Stimulated activated naive B cell treated with anti-CD40 and anti-IgM and Interleukin-4, amounts not matched to agents 10 μg/mL and 1 μg/mL and 100 μg/mL, for 72 hours (primary cell): Measurements from ENCODE around the gene MZB1.

Experiments used
- ATAC-seq, 2 donors: fragments of 150-1000 bp; cut with Tn5 transposase; replicated peaks; 2 replicates each; pipeline ENCODE4 v1.10.0; 2021; ENCODE audit warnings: moderate library complexity in 1 of 2
- DNase-seq: peaks from one replicate; pipeline ENCODE4 v3.0.0; 2021
- H3K27ac Mint-ChIP-seq: one replicate; pipeline ENCODE4 v1.8.0; 2022; ENCODE audit warnings: mild to moderate bottlenecking, mixed read lengths
- H3K27me3 Mint-ChIP-seq, 2 donors: one replicate each; pipeline ENCODE4 v1.8.0; 2022; ENCODE audit warnings: mixed read lengths in 2 of 2
- H3K36me3 Mint-ChIP-seq, 2 donors: one replicate each; pipeline ENCODE4 v1.8.0; 2022; ENCODE audit warnings: mixed read lengths in 2 of 2, mild to moderate bottlenecking in 1 of 2
- H3K4me1 Mint-ChIP-seq, 2 donors: one replicate each; pipeline ENCODE4 v1.8.0; 2022; ENCODE audit warnings: mixed read lengths in 2 of 2, mild to moderate bottlenecking in 1 of 2
- H3K4me3 Mint-ChIP-seq, 2 donors: one replicate each; pipeline ENCODE4 v1.8.0; 2022; ENCODE audit warnings: mild to moderate bottlenecking in 2 of 2, mixed read lengths in 2 of 2, moderate library complexity in 1 of 2
- H3K9me3 Mint-ChIP-seq, 2 donors: one replicate each; pipeline ENCODE4 v1.8.0; 2022; ENCODE audit warnings: mixed read lengths in 2 of 2, mild to moderate bottlenecking in 1 of 2

The MZB1 gene

GRCh38 chr5:139381837-139382761, 7.6 kb downstream of the MZB1 start:
- DNase-seq (no peak), ATAC-seq (peak in 1 of 2 donors; percentile 2)
- no peaks in the 10 kb centered on the region for H3K27me3 Mint-ChIP-seq
- peaks cover 36 to 55% of the 10 kb centered on the region in 2 donors for H3K4me1 Mint-ChIP-seq
- H3K27ac Mint-ChIP-seq = peak overlapping the region; percentile 92
- H3K4me3 Mint-ChIP-seq = no peak overlapping the region
- peaks cover 8 to 20% of the 10 kb centered on the region in 2 donors for H3K36me3 Mint-ChIP-seq
- no peaks in the 10 kb centered on the region for H3K9me3 Mint-ChIP-seq

GRCh38 chr5:139379626-139380449, 9.9 kb downstream of the MZB1 start:
- Mint-ChIP-seq H3K4me3 (no peak overlapping the region), H3K36me3 (peaks cover 10 to 23% of the 10 kb centered on the region in 2 donors), H3K27ac (no peak overlapping the region), H3K27me3 (no peaks in the 10 kb centered on the region), H3K9me3 (no peaks in the 10 kb centered on the region), H3K4me1 (peaks cover 20 to 35% of the 10 kb centered on the region in 2 donors)
- ATAC-seq (no peak), DNase-seq (no peak)

- peaks cover 13 to 26% of the 10 kb centered on the region in 2 donors for H3K4me1 Mint-ChIP-seq
- no peak overlapping the region for H3K27ac Mint-ChIP-seq
- ATAC-seq = no peak
- H3K36me3 Mint-ChIP-seq = peaks cover 13 to 26% of the 10 kb centered on the region in 2 donors
- no peaks in the 10 kb centered on the region for H3K27me3 Mint-ChIP-seq
- no peaks in the 10 kb centered on the region for H3K9me3 Mint-ChIP-seq
- no peak overlapping the region for H3K4me3 Mint-ChIP-seq
- no peak for DNase-seq
Measured at GRCh38 chr5:139378941-139379361, 10.8 kb downstream of the MZB1 start.

GRCh38 chr5:139378101-139378825, 11.4 kb downstream of the MZB1 start:
- Mint-ChIP-seq H3K36me3 (peaks cover 19 to 31% of the 10 kb centered on the region in 2 donors), H3K4me3 (no peak overlapping the region), H3K4me1 (peaks cover 11 to 20% of the 10 kb centered on the region in 2 donors), H3K27ac (no peak overlapping the region), H3K9me3 (no peaks in the 10 kb centered on the region), H3K27me3 (no peaks in the 10 kb centered on the region)
- ATAC-seq (no peak), DNase-seq (no peak)

GRCh38 chr5:139377226-139377625, 12.5 kb downstream of the MZB1 start:
- Mint-ChIP-seq H3K27me3 (no peaks in the 10 kb centered on the region), H3K36me3 (peaks cover 21 to 35% of the 10 kb centered on the region in 2 donors), H3K4me3 (no peak overlapping the region), H3K9me3 (no peaks in the 10 kb centered on the region), H3K4me1 (peaks cover 9 to 10% of the 10 kb centered on the region in 2 donors), H3K27ac (no peak overlapping the region)
- ATAC-seq (no peak), DNase-seq (no peak)

GRCh38 chr5:139376364-139376763, 13.3 kb downstream of the MZB1 start:
- H3K9me3 Mint-ChIP-seq = no peaks in the 10 kb centered on the region
- H3K27me3 Mint-ChIP-seq = no peaks in the 10 kb centered on the region
- peaks cover 21 to 39% of the 10 kb centered on the region in 2 donors for H3K36me3 Mint-ChIP-seq
- ATAC-seq (no peak), DNase-seq (no peak)
- peaks cover 5 to 9% of the 10 kb centered on the region in 2 donors for H3K4me1 Mint-ChIP-seq
- H3K27ac Mint-ChIP-seq = no peak overlapping the region
- H3K4me3 Mint-ChIP-seq = no peak overlapping the region

- DNase-seq = no peak
- H3K4me1 Mint-ChIP-seq = peaks cover 3 to 9% of the 10 kb centered on the region in 2 donors
- no peaks in the 10 kb centered on the region for H3K9me3 Mint-ChIP-seq
- H3K27ac Mint-ChIP-seq = no peak overlapping the region
- peaks cover 22 to 43% of the 10 kb centered on the region in 2 donors for H3K36me3 Mint-ChIP-seq
- no peak overlapping the region for H3K4me3 Mint-ChIP-seq
- no peaks in the 10 kb centered on the region for H3K27me3 Mint-ChIP-seq
- ATAC-seq = no peak
Measured at GRCh38 chr5:139374909-139375308, 14.8 kb downstream of the MZB1 start.

GRCh38 chr5:139371482-139372435, 18.0 kb downstream of the MZB1 start:
- H3K4me3 Mint-ChIP-seq = no peak overlapping the region
- no peak for DNase-seq
- no peak for ATAC-seq
- no peaks in the 10 kb centered on the region for H3K27me3 Mint-ChIP-seq
- peaks cover 0 to 4% of the 10 kb centered on the region in 2 donors for H3K4me1 Mint-ChIP-seq
- no peak overlapping the region for H3K27ac Mint-ChIP-seq
- no peaks in the 10 kb centered on the region for H3K9me3 Mint-ChIP-seq
- peaks cover 21 to 32% of the 10 kb centered on the region in 2 donors for H3K36me3 Mint-ChIP-seq

GRCh38 chr5:139369181-139369580, 20.5 kb downstream of the MZB1 start:
- Mint-ChIP-seq H3K27me3 (no peaks in the 10 kb centered on the region), H3K9me3 (no peaks in the 10 kb centered on the region), H3K4me3 (no peak overlapping the region), H3K27ac (no peak overlapping the region), H3K36me3 (peaks cover 21 to 25% of the 10 kb centered on the region in 2 donors), H3K4me1 (peaks cover 0 to 4% of the 10 kb centered on the region in 2 donors)
- DNase-seq = no peak
- ATAC-seq = no peak

- H3K36me3 Mint-ChIP-seq = peaks cover 21 to 29% of the 10 kb centered on the region in 2 donors
- H3K9me3 Mint-ChIP-seq = no peaks in the 10 kb centered on the region
- H3K4me3 Mint-ChIP-seq = no peak overlapping the region
- ATAC-seq (no peak), DNase-seq (no peak)
- no peaks in the 10 kb centered on the region for H3K27me3 Mint-ChIP-seq
- peaks cover 3 to 4% of the 10 kb centered on the region in 2 donors for H3K4me1 Mint-ChIP-seq
- peak overlapping the region; percentile 80 for H3K27ac Mint-ChIP-seq
Measured at GRCh38 chr5:139368613-139369012, 21.1 kb downstream of the MZB1 start.

- DNase-seq = no peak
- H3K9me3 Mint-ChIP-seq = no peaks in the 10 kb centered on the region
- H3K27me3 Mint-ChIP-seq = no peaks in the 10 kb centered on the region
- ATAC-seq = no peak
- H3K4me1 Mint-ChIP-seq = peaks cover 5 to 6% of the 10 kb centered on the region in 2 donors
- H3K36me3 Mint-ChIP-seq = peaks cover 19 to 21% of the 10 kb centered on the region in 2 donors
- H3K4me3 Mint-ChIP-seq = no peak overlapping the region
- H3K27ac Mint-ChIP-seq = no peak overlapping the region
Measured at GRCh38 chr5:139364466-139364865, 25.2 kb downstream of the MZB1 start.

GRCh38 chr5:139363937-139364336, 25.8 kb downstream of the MZB1 start:
- DNase-seq = no peak
- H3K4me3 Mint-ChIP-seq = no peak overlapping the region
- H3K27ac Mint-ChIP-seq = no peak overlapping the region
- no peaks in the 10 kb centered on the region for H3K27me3 Mint-ChIP-seq
- no peak for ATAC-seq
- H3K9me3 Mint-ChIP-seq = no peaks in the 10 kb centered on the region
- peaks cover 5 to 6% of the 10 kb centered on the region in 2 donors for H3K4me1 Mint-ChIP-seq
- H3K36me3 Mint-ChIP-seq = peaks cover 19 to 21% of the 10 kb centered on the region in 2 donors

- Mint-ChIP-seq H3K4me1 (peaks cover 11 to 12% of the 10 kb centered on the region in 2 donors), H3K27ac (no peak overlapping the region), H3K36me3 (peaks cover 16 to 26% of the 10 kb centered on the region in 2 donors), H3K9me3 (no peaks in the 10 kb centered on the region), H3K4me3 (no peak overlapping the region), H3K27me3 (no peaks in the 10 kb centered on the region)
- no peak for ATAC-seq
- no peak for DNase-seq
Measured at GRCh38 chr5:139361835-139362429, 27.8 kb downstream of the MZB1 start.
